ENCODE measurements around the gene GALNT1. TPM values are rescaled to one million over a fixed set of nuclear protein-coding genes. Genes with fewer than 3 reads are reported as not detected.

GALNT1 gene
- total and polyA plus RNA-seq, 2 of the 4 experiments (the other 2 are of a cell fraction) = 24.9 to 43.9 TPM

GRCh38 chr18:35624146-35624545 lies 42.6 kb downstream of the GALNT1 start:
- Histone ChIP-seq H3K4me3 (ENCODE audit: insufficient read depth, low read depth, low read length) (no peak overlapping the region), H3K4ac (ENCODE audit: low read depth, low read length) (no peak overlapping the region), H3K9ac (ENCODE audit: low read depth, low read length) (no peak overlapping the region), H4K91ac (ENCODE audit: insufficient read depth, low read depth, low read length) (no peak overlapping the region), H2AFZ (replicated peaks; ENCODE audit: low read length, poor library complexity) (no peak overlapping the region), H3K36me3 (ENCODE audit: control insufficient read depth, insufficient read depth, low read length) (no peaks in the 10 kb centered on the region; the same call in 1 of the 2 replicates), H2BK5ac (ENCODE audit: low read depth, low read length, poor library complexity, severe bottlenecking) (no peak overlapping the region), H3K4me2 (ENCODE audit: low read depth, low read length) (no peak overlapping the region), H2BK120ac (ENCODE audit: low read depth, low read length) (no peak overlapping the region), H3K56ac (ENCODE audit: extremely low read depth, insufficient read depth, low read length) (no peak overlapping the region), H3K9me1 (ENCODE audit: insufficient read depth, low read length) (no peaks in the 10 kb centered on the region; the same call in 1 of the 2 replicates), H3K27me3 (ENCODE audit: control insufficient read depth, insufficient read depth, low read length) (no peaks in the 10 kb centered on the region), H4K20me1 (ENCODE audit: insufficient read depth, low read length) (0 out of 2 replicates have a peak, but pooled peaks cover 3% of the 10 kb centered on the region), H3K79me1 (ENCODE audit: low read depth in 1 of 2, low read length in 2 of 2) (peaks cover 8 to 22% of the 10 kb centered on the region in 2 experiments), H2AK5ac (ENCODE audit: low read depth, low read length) (no peak overlapping the region), H3K14ac (replicated peaks; ENCODE audit: low read depth, low read length) (no peak overlapping the region), H3K18ac (ENCODE audit: low read depth, low read length) (peak overlapping the region; percentile 2; the same call in 1 of the 2 replicates), H2BK20ac (ENCODE audit: low read depth, low read length) (no peak overlapping the region), H3K4me1 (ENCODE audit: control insufficient read depth, insufficient read depth, low read length) (peaks cover 3% of the 10 kb centered on the region), H2AK9ac (replicated peaks; ENCODE audit: low read depth, low read length, poor library complexity) (no peak overlapping the region), H2BK15ac (ENCODE audit: low read depth, low read length) (no peak overlapping the region), H4K5ac (ENCODE audit: low read depth, low read length) (no peak overlapping the region), H3K23ac (ENCODE audit: low read depth, low read length) (peak overlapping the region; percentile 24; the same call in 1 of the 2 replicates), H3K9me3 (ENCODE audit: control insufficient read depth, insufficient read depth, low read length) (peaks cover 2% of the 10 kb centered on the region; the same call in 1 of the 2 replicates), H4K8ac (ENCODE audit: low read depth in 2 of 2, low read length in 2 of 2) (no peak overlapping the region), H3K27ac (ENCODE audit: insufficient read depth, low read length) (no peak overlapping the region)
- dilution Hi-C loops (cut with HindIII; ENCODE audit: low sequenced_read_pairs, unreplicated experiment) (no loop called here), in situ Hi-C loops (cut with MboI; ENCODE audit: low sequenced_read_pairs) (no loop called here), intact Hi-C loops (cut with micrococcal nuclease) (no loop called here)
- no TSS peak for BruUV-seq (replicated peaks)
- ATAC-seq (ENCODE audit: low read depth) = no peak
- ChIA-PET POLR2A (ENCODE audit: unreplicated experiment) (interaction anchor here (0.8 kb wide), 1 partner anchor 79 kb away, joined by 4 read pairs; no protein-coding TSS in a partner anchor), CTCF (no interaction called here)
- no peak for DNase-seq
- no CpG with 5 or more reads among the region's 1 CpG for WGBS, 2 experiments (ENCODE audit: extremely low coverage in 2 of 2, insufficient read length in 1 of 2)
- TF ChIP-seq CTCF (conservative IDR thresholded peaks at IDR 0.05; ENCODE audit: low read depth, low read length) (no peak), CHD1 (IDR thresholded peaks at IDR 0.05; ENCODE audit: low read depth, low read length) (no peak), RCOR1 (IDR thresholded peaks at IDR 0.05; ENCODE audit: insufficient replicate concordance, low read length) (no peak), RFX5 (IDR thresholded peaks at IDR 0.05; ENCODE audit: low read depth, low read length) (no peak), ELK1 (IDR thresholded peaks at IDR 0.05; ENCODE audit: borderline replicate concordance, low read depth, low read length) (no peak), SMC3 (IDR thresholded peaks at IDR 0.05; ENCODE audit: low read depth, low read length) (no peak), MAFK (IDR thresholded peaks at IDR 0.05; ENCODE audit: low read depth, low read length) (no peak), USF2 (IDR thresholded peaks at IDR 0.05; ENCODE audit: low read depth, low read length) (no peak), CEBPB (IDR thresholded peaks at IDR 0.05; ENCODE audit: low read depth, low read length) (no peak), POLR2A (IDR thresholded peaks at IDR 0.05; ENCODE audit: low read depth, low read length) (no peak), MXI1 (IDR thresholded peaks at IDR 0.05; ENCODE audit: borderline replicate concordance, low read depth, low read length) (no peak), FOS (IDR thresholded peaks at IDR 0.05; ENCODE audit: low read depth, low read length) (no peak), RAD21 (IDR thresholded peaks at IDR 0.05; ENCODE audit: low read length) (no peak)
